NCI-H146 (cell line): ENCODE results near the gene CCDC70.
"Not testable (repeated sequence)": the region's sequence is repeated elsewhere in the genome, so short reads cannot be mapped to it uniquely, and the experiment has no call there.

Source experiments
- DNase-seq: peaks from one replicate; lab custom pipeline; 2025; lab: John Stamatoyannopoulos, UW

Gene CCDC70

GRCh38 chr13:51861723-51862300, at the start of gene CCDC70:
TSS of gene CCDC70 (plus strand) at chr13:51861969. CDS start at chr13:51865412, 3,443 bp downstream.
- DNase-seq: no peak

GRCh38 chr13:51814071-51814470, 47.7 kb upstream of the CCDC70 start:
- no peak for DNase-seq

- peak; percentile 69 for DNase-seq
Observed at GRCh38 chr13:51814825-51815650, 46.7 kb upstream of the CCDC70 start.

GRCh38 chr13:51815848-51816247, 45.9 kb upstream of the CCDC70 start:
- peak; percentile 26 for DNase-seq

GRCh38 chr13:51816604-51817249, 45.0 kb upstream of the CCDC70 start:
- peak; percentile 74 for DNase-seq

- no peak for DNase-seq
Observed at GRCh38 chr13:51817717-51818116, 44.1 kb upstream of the CCDC70 start.

GRCh38 chr13:51818276-51818675, 43.5 kb upstream of the CCDC70 start:
- DNase-seq: no peak

GRCh38 chr13:51818781-51819511, 42.8 kb upstream of the CCDC70 start:
- no peak for DNase-seq

GRCh38 chr13:51819544-51819943, 42.2 kb upstream of the CCDC70 start:
- DNase-seq: no peak

- DNase-seq: no peak
Observed at GRCh38 chr13:51820016-51820597, 41.7 kb upstream of the CCDC70 start.

GRCh38 chr13:51821606-51822005, 40.2 kb upstream of the CCDC70 start:
- DNase-seq: no peak

GRCh38 chr13:51822106-51822815, 39.5 kb upstream of the CCDC70 start:
- peak; percentile 15 for DNase-seq

GRCh38 chr13:51823359-51823758, 38.4 kb upstream of the CCDC70 start:
- no peak for DNase-seq

GRCh38 chr13:51823863-51824262, 37.9 kb upstream of the CCDC70 start:
- DNase-seq: no peak

- not testable (repeated sequence) for DNase-seq
Observed at GRCh38 chr13:51824712-51825111, 37.1 kb upstream of the CCDC70 start.

- DNase-seq: no peak
Observed at GRCh38 chr13:51825165-51825592, 36.6 kb upstream of the CCDC70 start.

- no peak for DNase-seq
Observed at GRCh38 chr13:51825681-51826254, 36.0 kb upstream of the CCDC70 start.

GRCh38 chr13:51826606-51827005, 35.2 kb upstream of the CCDC70 start:
- DNase-seq: no peak

GRCh38 chr13:51827254-51827653, 34.5 kb upstream of the CCDC70 start:
- no peak for DNase-seq

- DNase-seq: no peak
Observed at GRCh38 chr13:51828730-51829567, 32.8 kb upstream of the CCDC70 start.
